Osteoblast (primary cell): Measurements from ENCODE around the gene FGD4. TPM values are rescaled to one million over a fixed set of nuclear protein-coding genes. Genes with fewer than 3 reads are reported as not detected.

Source experiments
- DNase-seq: peaks from one replicate; pipeline ENCODE4 v3.0.0; 2011; ENCODE audit warnings: low spot score, mixed read lengths; ENCODE audit not compliant: insufficient read length; ENCODE audit errors: missing footprints
- H2AFZ ChIP-seq: 2 replicates; pipeline ENCODE4 v1.6.0; 2011; ENCODE audit warnings: mild to moderate bottlenecking, low read length
- H3K27ac ChIP-seq: 2 replicates; pipeline ENCODE4 v1.5.1; 2011; ENCODE audit warnings: mild to moderate bottlenecking, low read depth, low read length, moderate library complexity
- H3K27me3 ChIP-seq: 2 replicates; pipeline ENCODE4 v1.6.0; 2012; ENCODE audit warnings: mild to moderate bottlenecking, control low read depth, inconsistent platforms, low read length, moderate library complexity; ENCODE audit not compliant: insufficient read depth
- H3K36me3 ChIP-seq: 2 replicates; pipeline ENCODE4 v1.5.1; 2011; ENCODE audit warnings: mild to moderate bottlenecking, low read length, control low read depth, moderate library complexity; ENCODE audit not compliant: insufficient read depth
- H3K4me1 ChIP-seq: 2 replicates; pipeline ENCODE4 v1.5.1; 2011; ENCODE audit warnings: mild to moderate bottlenecking, low read length, control low read depth, moderate library complexity; ENCODE audit not compliant: insufficient read depth
- H3K4me2 ChIP-seq: 2 replicates; pipeline ENCODE4 v1.6.0; 2011; ENCODE audit warnings: mild to moderate bottlenecking, low read length; ENCODE audit not compliant: insufficient read depth
- H3K4me3 ChIP-seq: fragments of 200-600 bp; sonication (generic); 3 replicates; pipeline ENCODE4 v1.5.1; 2012; ENCODE audit warnings: mild to moderate bottlenecking, low read length, inconsistent platforms; ENCODE audit not compliant: insufficient read depth
- H3K79me2 ChIP-seq: 2 replicates; pipeline ENCODE4 v1.6.0; 2012; ENCODE audit warnings: mild to moderate bottlenecking, low read length, control low read depth, inconsistent platforms; ENCODE audit not compliant: insufficient read depth
- H3K9me3 ChIP-seq: 2 replicates; pipeline ENCODE4 v1.5.1; 2011; ENCODE audit warnings: low read depth, low read length, control low read depth
- H4K20me1 ChIP-seq: 2 replicates; pipeline ENCODE4 v1.6.0; 2012; ENCODE audit warnings: mild to moderate bottlenecking, low read length, control low read depth; ENCODE audit not compliant: insufficient read depth
- total RNA-seq: library from RNA; depleted of rRNA; stranded (reverse); fragments of >200 nt; gene quantifications from 2 replicates; pipeline ENCODE4 v1.2.3, GENCODE V29; 2012
- TF ChIP-seq, protein P1 (sequence below): IDR thresholded peaks from 2 replicates; pipeline ENCODE4 v1.5.1; 2011; ENCODE audit warnings: mild to moderate bottlenecking, low read depth, low read length, moderate library complexity; ENCODE audit errors: extremely low read depth

The FGD4 gene
- total RNA-seq, 1 donor, result 11.9 TPM

DNA sequence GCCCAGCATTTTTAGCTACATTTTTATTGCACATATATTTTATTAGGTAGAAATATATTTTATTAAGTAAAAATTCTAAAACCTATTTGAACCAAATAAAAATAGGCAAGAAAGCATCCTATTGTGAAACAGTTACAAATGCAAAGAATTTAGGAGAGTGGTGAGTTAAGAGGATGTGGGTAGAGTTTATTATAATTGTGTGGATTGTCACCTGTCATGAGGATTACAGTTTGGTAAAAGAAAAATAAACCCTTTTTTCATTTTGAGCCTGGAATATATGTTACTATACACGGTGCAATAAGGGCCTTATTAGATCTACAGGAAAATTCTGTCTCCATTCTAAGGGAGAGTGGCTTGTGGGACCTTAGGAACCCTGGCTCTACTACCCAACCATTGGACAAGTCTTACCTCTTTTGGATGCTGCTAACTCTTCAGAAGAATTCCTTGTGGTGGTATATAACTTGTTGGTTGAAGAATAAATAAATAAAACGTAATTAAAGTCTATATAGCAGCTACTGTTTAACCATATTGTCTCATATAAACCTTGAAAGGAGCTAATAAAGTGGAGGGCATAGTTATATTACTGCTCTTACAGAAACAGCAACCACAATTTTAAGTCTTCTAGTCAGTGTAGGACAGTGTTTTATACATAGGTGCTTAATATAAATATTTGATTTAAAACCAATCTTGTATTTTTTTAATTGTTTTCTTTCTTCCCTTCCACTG lies 67.8 kb downstream of the FGD4 start:
- no peaks in the 10 kb centered on the region for H4K20me1 ChIP-seq
- no peak for DNase-seq
- H3K9me3 ChIP-seq, result no peaks in the 10 kb centered on the region
- no peak overlapping the region for H3K27ac ChIP-seq
- H3K27me3 ChIP-seq, result no peaks in the 10 kb centered on the region
- no peaks in the 10 kb centered on the region for H3K79me2 ChIP-seq
- H3K4me2 ChIP-seq, result no peak overlapping the region
- H3K4me3 ChIP-seq, result no peak overlapping the region
- H3K36me3 ChIP-seq, result no peaks in the 10 kb centered on the region
- TF ChIP-seq, protein P1, sequence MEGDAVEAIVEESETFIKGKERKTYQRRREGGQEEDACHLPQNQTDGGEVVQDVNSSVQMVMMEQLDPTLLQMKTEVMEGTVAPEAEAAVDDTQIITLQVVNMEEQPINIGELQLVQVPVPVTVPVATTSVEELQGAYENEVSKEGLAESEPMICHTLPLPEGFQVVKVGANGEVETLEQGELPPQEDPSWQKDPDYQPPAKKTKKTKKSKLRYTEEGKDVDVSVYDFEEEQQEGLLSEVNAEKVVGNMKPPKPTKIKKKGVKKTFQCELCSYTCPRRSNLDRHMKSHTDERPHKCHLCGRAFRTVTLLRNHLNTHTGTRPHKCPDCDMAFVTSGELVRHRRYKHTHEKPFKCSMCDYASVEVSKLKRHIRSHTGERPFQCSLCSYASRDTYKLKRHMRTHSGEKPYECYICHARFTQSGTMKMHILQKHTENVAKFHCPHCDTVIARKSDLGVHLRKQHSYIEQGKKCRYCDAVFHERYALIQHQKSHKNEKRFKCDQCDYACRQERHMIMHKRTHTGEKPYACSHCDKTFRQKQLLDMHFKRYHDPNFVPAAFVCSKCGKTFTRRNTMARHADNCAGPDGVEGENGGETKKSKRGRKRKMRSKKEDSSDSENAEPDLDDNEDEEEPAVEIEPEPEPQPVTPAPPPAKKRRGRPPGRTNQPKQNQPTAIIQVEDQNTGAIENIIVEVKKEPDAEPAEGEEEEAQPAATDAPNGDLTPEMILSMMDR, result no peak
- no peak overlapping the region for H2AFZ ChIP-seq
- no peaks in the 10 kb centered on the region for H3K4me1 ChIP-seq

DNA sequence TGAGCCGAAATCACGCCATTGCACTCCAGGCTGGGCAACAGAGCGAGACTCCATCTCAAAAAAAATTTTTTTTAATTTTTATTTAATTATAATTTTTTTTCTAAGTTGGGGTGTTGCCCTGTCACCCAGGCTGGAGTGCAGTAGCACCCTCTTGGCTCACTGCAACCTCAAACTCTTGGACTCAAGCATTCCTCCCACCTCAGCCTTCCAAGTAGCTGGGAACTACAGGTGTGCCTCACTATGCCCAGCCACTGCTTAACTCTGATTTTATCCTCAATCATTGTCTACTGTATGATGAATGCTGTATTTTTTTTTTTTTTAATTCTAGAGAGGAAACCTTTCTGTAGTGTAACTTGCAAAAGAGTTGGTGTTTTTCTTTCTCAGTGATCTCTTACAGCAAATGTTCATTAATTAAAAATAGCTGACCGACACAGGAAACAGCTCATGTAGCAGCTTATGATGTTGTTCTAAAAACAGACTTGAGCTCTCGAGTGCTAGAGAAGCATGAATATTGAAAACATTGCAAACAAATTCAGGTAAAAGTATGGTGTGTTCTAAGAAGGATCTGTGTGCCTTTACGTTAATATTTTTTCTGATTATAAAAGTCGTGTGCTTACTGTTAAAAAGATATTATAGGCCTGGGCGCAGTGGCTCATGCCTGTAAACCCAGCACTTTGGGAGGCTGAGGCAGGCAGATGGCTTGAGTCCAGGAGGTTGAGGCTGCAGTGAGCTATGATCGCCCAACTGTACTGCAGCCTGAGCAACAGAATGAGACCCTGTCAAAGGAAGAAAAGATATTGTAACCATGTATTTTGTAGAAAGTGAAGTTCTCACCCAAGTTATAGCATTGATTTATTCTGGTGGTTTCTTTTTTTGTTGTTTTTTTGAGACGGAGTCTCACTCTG lies 68.9 kb downstream of the FGD4 start:
- no peak for DNase-seq
- no peaks in the 10 kb centered on the region for H3K36me3 ChIP-seq
- H3K4me1 ChIP-seq, result no peaks in the 10 kb centered on the region
- H2AFZ ChIP-seq, result no peak overlapping the region
- no peaks in the 10 kb centered on the region for H3K9me3 ChIP-seq
- TF ChIP-seq, protein P1, result no peak
- no peaks in the 10 kb centered on the region for H3K27me3 ChIP-seq
- no peaks in the 10 kb centered on the region for H3K79me2 ChIP-seq
- H3K4me3 ChIP-seq, result no peak overlapping the region
- no peak overlapping the region for H3K27ac ChIP-seq
- no peaks in the 10 kb centered on the region for H4K20me1 ChIP-seq
- no peak overlapping the region for H3K4me2 ChIP-seq

DNA sequence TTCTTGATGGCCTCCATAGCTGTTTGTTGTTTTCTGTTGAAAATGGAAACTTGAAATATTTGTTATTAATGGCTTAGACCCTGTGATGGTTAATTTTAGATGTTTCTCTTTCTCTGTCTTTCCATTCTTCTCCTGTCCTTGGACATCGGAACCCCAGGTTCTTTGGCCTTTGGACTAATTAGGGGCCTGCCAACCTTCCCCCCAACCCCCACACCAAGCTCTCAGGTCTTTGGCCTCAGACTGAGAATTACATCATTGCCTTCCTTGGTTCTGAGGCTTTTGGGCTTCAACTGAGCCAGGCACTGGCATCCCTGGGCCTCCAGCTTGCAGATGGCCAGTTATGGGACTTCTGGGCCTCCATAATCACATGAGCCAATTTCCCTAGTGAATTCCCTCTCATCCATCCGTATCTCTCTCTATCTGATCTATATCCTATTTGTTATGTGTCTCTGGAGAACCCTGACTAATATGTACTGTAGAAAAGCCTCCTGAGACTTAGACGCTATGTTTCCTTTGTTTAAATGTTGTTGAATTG lies 71.6 kb downstream of the FGD4 start:
- Histone ChIP-seq H3K4me1 (no peaks in the 10 kb centered on the region), H3K27ac (no peak overlapping the region), H4K20me1 (no peaks in the 10 kb centered on the region), H3K4me2 (no peak overlapping the region), H3K27me3 (no peaks in the 10 kb centered on the region), H3K4me3 (no peak overlapping the region), H3K9me3 (no peaks in the 10 kb centered on the region), H3K79me2 (no peaks in the 10 kb centered on the region), H3K36me3 (no peaks in the 10 kb centered on the region), H2AFZ (no peak overlapping the region)
- TF ChIP-seq, protein P1, result no peak
- DNase-seq, result no peak

DNA sequence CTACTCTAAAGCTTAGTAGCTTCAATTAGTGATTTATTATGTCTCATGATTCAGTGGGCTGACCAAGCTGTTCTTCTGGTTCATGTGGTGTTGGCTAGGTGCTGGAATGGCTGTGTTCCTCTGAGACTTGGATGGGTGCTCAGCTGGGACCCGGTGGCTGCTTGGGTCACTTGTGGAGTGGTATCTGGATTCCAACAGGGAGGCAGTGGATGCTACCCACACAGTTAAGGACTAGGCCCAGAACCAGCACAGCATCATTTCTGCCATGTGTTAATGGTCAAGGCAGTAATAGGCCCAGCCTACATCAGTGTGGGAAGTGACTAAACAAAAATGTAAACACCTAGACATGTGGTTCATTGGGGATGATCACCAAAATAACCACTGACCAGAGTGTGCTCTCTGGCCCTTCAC lies 72.2 kb downstream of the FGD4 start:
- no peak overlapping the region for H3K4me3 ChIP-seq
- H3K9me3 ChIP-seq, result no peaks in the 10 kb centered on the region
- H3K27me3 ChIP-seq, result no peaks in the 10 kb centered on the region
- no peak overlapping the region for H2AFZ ChIP-seq
- no peaks in the 10 kb centered on the region for H3K79me2 ChIP-seq
- no peak overlapping the region for H3K4me2 ChIP-seq
- peak; percentile 17 for DNase-seq
- H4K20me1 ChIP-seq, result no peaks in the 10 kb centered on the region
- H3K27ac ChIP-seq, result no peak overlapping the region
- TF ChIP-seq, protein P1, result no peak
- no peaks in the 10 kb centered on the region for H3K4me1 ChIP-seq
- H3K36me3 ChIP-seq, result no peaks in the 10 kb centered on the region
